ENCODE measurements around the gene TRIM14.

- TF ChIP-seq CTCF (IDR thresholded peaks at IDR 0.05) (no peak), POLR2AphosphoS5 (IDR thresholded peaks at IDR 0.05) (no peak), EP300 (IDR thresholded peaks at IDR 0.05) (no peak)
Measured at GRCh38 chr9:98066235-98066634, 52.8 kb downstream of the TRIM14 start.

All from gastroesophageal sphincter (tissue), 3 donors.